ENCODE data around the gene INPP5D.

INPP5D gene

GRCh38 chr2:233032551-233033320 lies 27.4 kb upstream of the INPP5D start, which contains the start of gene NEU2:
Gene NEU2, plus strand, starts transcription at chr2:233032672. Its CDS starts 0 bp downstream, at chr2:233032672.
- DNase-seq (ENCODE audit: extremely low read depth, low read depth): no peak
- no peak for TF ChIP-seq CTCF (IDR thresholded peaks at IDR 0.05; ENCODE audit: low read depth, low read length)

- no peak for DNase-seq (ENCODE audit: extremely low read depth, low read depth)
- no peak for TF ChIP-seq CTCF (IDR thresholded peaks at IDR 0.05; ENCODE audit: low read depth, low read length)
These were observed 26.5 kb upstream of the INPP5D start for GRCh38 chr2:233033672-233034071.

GRCh38 chr2:233034091-233034882 lies 25.9 kb upstream of the INPP5D start:
- no peak for TF ChIP-seq CTCF (IDR thresholded peaks at IDR 0.05; ENCODE audit: low read depth, low read length)
- DNase-seq (ENCODE audit: extremely low read depth, low read depth): no peak

- no peak for DNase-seq (ENCODE audit: extremely low read depth, low read depth)
- no peak for TF ChIP-seq CTCF (IDR thresholded peaks at IDR 0.05; ENCODE audit: low read depth, low read length)
These were observed 24.5 kb upstream of the INPP5D start for GRCh38 chr2:233035426-233036161.

- DNase-seq (ENCODE audit: extremely low read depth, low read depth): no peak
- no peak for TF ChIP-seq CTCF (IDR thresholded peaks at IDR 0.05; ENCODE audit: low read depth, low read length)
These were observed 23.8 kb upstream of the INPP5D start for GRCh38 chr2:233036162-233036838.

GRCh38 chr2:233037078-233037477 lies 23.1 kb upstream of the INPP5D start:
- no peak for TF ChIP-seq CTCF (IDR thresholded peaks at IDR 0.05; ENCODE audit: low read depth, low read length)
- DNase-seq (ENCODE audit: extremely low read depth, low read depth): no peak
